GM21390 (cell line): Measurements from ENCODE around the gene IFT22.
"Not testable (repeated sequence)": the region's sequence is repeated elsewhere in the genome, so short reads cannot be mapped to it uniquely, and the experiment has no call there.

Experiments
- ATAC-seq: cut with Tn5 transposase; IDR thresholded peaks from one replicate; pipeline ENCODE4 v1.9.1; 2021; ENCODE audit not compliant: unreplicated experiment

Gene IFT22

DNA sequence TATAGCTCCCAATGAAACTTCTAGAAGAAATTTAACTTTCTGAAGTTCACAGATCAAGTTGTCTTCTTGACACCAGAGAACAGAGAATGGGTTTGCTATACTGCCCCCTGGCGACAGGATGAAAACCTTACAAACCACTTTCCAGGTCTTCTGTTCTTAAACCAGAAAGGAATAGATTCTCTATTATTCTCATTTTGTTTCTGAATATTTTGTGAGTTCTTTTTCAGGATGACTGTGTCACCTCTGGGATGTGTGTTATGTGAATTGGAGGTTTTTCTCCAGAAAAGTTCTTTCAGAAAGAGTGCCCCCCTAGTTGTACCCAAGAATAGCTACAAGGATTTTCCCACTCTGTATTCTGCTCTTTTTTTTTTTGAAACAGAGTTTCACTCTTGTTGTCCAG, 6.3 kb downstream of the IFT22 start:
- ATAC-seq = no peak

DNA sequence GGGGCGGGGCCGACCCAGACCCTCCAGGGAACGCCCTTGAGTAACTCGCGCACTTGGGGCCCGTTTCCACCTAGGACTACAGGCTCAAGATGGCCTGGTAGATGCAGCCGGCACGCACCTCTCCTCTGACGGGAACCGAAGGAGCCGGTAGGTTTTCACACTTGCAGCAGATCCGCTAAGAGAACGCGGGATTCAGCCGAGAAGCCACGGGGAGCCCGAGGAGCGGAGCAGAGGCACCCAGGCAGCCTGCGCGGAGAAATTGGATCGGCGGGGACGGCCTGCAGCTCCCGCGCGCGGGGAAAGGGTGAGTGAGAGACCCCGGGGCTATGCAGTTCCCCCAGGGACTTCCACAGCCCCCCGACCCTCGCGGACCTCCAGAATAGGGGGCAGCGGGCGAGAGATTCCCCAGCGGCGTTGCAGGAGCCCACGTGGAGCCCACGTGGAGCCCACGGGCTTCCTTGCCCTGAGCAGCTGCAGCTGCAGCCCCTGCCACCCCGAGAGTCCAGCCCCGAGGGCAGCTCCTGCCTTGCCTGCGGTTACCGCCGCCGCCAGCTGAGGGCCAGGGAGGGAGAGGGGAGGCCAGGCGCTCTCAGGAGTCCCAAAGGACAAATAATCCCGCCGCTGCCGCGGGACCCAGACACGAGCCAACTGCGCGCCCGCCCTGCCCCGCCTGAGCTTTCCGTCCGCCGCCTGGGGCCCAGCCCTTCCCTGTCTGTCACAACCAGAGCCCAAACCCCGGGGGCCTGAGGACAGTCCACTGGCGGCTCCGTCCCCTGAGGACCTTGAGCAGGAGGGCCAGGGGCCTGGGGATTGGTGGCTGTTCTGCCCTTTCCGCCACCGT, 13.1 kb downstream of the IFT22 start:
- no peak for ATAC-seq

DNA sequence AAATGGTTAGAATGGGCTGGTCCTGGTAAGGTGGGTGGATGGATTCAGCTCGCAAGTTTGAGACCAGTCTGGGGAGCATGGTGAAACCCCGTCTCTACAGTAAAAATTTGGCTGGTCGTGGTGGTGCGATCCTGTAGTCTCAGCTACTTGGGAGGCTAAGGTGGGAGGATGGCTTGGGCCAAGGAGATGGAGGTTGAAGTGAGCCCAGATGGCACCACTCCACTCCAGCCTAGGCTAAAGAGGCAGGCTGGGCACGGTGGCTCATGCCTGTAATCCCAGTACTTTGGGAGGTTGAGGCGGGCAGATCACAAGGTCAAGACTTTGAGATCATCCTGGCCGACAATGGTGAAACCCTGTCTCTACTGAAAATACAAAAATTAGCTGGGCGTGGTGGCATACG, 15.3 kb downstream of the IFT22 start:
- ATAC-seq = no peak

DNA sequence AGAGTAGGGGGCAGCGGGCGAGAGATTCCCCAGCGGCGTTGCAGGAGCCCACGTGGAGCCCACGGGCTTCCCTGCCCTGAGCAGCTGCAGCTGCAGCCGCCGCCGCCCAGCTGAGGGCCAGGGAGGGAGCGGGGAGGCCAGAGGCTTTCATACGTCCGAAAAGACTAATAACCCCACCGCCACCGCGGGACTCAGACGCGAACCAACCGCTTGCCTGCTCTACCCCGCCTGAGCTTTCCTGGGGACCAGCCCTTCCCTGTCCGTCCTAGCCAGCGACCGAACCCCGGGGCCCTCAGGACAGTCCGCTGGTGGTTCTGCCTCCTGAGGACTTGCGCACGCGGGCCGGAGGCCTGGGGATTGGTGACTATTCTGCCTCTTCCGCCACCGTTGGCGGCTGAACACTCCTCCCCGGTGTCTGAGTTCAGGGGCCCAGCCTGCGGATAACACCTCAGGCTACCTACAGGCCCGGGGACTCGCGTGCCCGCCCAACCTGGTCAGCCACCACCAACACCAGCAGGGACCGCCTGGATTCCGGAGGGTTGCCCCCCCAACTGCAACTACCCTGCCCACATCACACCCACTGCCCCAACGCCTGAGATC, 18.4 kb downstream of the IFT22 start:
- ATAC-seq = no peak

DNA sequence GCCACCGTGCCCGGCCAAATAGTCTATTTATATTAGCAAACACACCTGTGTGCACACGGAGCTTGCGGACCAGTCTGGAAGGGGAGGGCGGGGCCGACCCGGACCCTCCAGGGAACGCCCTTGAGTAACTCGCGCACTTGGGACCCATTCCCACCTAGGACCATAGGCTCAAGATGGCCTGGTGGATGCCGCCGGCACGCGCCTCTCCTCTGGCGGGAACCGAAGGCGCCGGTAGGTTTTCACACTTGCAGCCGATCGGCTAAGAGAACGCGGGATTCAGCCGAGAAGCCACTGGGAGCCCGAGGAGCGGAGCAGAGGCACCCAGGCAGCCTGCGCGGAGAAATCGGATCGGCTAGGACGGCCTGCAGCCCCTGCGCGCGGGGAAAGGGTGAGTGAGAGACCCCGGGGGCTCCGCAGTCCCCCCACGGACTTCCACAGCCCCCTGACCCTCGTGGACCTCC, 18.9 kb downstream of the IFT22 start:
- ATAC-seq = no peak

DNA sequence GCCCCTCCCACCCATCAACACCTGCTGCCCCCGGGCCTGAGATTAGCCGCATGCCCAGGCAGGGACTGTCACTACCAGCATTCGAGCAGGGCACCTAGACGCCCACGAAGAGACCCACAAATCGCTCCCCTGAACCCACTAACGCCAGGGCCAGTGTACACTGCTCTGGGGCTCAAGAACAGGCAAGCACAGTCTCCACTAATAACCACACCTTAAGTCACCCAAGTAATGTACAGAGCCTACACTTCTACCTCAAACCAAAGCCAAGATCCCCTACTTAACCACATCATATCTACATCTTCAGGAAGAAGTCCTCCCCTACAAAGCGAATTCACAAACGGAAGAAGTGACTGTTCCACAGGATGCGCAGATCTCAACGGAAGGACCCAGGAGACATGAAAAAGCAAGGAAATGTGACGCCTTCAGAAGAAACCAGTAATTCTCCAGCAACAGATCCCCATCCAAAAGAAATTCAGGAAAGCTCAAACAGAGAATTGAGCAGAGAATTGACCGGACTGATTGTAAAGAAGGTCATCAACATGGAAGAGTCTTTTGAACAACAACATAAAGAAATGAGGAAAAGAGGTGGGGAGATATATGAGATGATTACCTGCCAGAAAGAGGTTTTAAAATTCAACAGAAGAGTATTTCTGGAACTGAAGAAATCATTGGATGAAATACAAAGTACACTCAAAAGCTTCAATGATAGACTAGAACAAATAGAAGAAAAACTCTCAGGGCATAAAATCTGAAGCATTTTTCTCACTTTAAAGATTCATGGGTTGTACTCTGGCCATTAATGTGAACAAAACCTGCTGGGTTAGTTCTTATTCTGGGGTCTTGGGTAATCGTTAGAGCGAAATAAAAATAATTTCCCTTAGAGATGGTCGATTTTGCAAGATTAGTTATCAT, 20.9 kb downstream of the IFT22 start:
- no peak for ATAC-seq

DNA sequence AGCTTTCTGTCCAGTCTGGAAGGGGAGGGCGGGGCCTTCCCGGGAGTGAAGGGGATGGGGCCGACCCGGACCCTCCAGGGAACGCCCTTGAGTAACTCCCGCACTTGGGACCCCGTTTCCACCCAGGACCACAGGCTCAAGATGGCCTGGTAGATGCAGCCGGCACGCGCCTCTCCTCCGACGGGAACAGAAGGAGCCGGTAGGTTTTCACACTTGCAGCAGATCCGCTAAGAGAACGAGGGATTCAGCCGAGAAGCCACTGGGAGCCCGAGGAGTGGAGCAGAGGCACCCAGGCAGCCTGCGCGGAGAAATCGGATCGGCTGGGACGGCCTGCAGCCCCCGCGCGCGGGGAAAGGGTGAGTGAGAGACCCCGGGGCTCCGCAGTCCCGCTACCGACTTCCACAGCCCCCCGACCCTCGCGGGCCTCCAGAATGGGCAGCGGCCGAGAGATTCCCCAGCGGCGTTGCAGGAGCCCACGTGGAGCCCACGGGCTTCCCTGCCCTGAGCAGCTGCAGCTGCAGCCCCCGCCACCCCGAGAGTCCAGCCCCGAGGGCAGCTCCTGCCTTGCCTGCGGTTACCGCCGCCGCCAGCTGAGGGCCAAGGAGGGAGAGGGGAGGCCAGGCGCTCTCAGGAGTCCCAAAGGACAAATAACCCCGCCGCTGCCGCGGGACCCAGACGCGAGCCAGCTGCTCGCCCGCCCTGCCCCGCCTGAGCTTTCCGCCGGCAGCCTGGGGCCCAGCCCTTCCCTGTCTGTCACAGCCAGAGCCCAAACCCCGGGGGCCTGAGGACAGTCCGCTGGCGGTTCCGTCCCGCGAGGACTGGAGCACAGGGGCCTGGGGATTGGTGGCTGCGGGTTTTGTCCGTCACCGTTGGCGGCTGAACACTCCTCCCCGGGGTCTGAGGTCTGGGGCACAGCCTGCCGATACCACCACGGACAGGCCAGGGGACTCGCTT, 21.8 kb downstream of the IFT22 start:
- no peak for ATAC-seq

DNA sequence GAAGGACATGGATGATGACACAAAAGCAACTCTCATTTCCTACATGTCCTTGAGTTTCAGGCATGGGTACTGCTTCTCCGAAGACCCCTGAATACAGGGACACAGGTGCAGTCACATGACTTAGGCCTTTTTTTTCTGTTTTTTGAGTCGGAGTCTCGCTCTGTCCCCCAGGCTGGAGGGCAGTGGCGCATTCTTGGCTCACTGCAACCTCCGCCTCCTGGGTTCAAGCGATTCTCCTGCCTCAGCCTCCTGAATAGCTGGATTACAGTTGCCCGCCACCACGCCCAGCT, 26.8 kb downstream of the IFT22 start:
- ATAC-seq = no peak

DNA sequence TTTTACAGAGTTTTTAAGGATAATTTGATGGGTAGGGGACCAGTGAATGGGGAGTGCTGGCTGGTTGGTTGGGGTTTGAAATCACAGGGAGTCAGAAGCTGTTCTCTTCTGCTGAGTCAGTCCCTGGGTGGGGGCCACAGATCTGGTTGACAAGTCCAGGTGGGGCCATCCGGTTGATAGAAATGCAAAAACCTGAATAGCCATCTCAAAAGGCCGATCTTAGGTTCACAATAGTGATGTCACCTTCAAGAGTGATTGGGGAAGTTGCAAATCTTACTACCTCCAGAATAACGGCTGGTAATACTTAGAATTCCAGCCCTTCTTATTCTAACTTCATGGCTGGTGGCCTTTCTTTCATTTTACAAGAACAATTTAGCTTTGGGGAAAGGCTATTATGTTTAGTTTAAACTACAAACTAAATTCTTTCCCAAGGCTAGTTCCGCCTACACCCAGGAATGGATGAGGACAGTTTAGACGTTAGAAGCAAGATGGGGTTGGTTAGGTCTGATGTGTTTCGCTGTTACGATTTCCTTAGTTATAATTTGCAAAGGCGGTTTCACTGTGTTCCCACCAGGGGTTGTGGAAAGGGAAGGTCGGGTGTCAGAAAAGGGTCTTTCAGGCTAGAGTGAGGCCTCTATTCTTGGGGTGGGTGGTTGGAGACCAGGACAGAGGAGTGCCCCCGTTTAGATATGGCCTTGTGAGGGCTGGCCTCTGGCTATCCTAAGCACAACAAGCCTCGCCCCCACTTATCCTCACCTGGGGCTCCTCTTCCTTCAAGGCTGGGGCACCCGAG, 27.4 kb downstream of the IFT22 start:
- no peak for ATAC-seq

DNA sequence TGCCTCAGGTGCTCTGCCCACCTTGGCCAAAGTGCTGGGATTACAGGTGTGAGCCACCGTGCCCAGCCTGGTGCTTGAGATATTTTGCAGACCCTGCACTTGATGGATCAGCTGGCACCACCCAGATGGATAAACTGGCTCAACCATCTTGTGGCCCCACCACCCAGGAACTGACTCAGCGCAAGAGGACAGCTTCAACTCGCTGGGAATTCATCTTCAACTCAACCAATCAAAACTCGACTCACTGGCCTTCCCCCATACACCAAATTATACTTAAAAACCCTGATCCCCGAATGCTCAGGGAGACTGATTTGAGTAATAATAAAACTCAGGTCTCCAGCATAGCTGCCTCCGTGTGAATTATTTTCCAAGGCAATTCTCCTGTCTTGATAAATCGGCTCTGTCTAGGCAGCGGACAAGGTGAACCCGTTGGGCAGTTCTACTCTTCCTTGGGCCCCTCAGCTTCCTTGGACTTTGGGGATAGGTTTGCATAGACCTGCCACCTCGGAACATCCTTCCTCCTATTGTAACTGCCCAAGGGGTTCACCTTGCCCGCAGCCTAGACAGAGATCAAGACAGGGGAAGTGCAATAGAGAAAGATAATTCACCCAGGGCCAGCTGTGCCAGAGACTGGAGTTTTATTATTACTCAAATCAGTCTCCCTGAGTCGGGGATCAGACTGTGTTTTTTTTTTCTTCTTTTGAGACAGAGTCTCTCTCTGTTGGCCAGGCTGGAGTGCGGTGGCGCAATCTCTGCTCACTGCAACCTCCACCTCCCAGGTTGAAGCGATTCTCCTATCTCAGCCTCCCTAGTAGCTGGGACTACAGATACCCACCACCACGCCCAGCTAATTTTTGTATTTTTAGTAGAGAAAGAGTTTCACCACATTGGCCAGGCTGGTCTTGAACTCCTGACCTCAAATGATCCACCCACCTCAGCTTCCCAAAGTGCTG, 28.3 kb downstream of the IFT22 start:
- not testable (repeated sequence) for ATAC-seq

DNA sequence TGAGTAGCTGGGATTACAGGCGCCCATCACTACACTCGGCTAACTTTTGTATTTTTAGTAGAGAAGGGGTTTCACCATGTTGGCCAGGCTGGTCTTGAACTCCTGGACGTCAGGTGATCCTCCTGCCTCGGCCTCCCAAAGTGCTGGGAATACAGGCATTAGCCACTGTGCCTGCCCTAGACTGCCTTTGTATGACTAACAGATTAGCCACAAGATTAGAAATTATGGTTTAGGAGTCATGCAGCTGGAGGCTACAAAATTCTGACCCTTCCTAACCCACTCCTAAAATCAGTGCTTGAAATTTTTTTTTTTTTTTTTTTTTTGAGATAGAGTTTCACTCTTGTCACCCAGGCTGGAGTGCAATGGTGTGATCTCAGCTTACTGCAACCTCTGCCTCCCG, 29.0 kb downstream of the IFT22 start:
- ATAC-seq = not testable (repeated sequence)

DNA sequence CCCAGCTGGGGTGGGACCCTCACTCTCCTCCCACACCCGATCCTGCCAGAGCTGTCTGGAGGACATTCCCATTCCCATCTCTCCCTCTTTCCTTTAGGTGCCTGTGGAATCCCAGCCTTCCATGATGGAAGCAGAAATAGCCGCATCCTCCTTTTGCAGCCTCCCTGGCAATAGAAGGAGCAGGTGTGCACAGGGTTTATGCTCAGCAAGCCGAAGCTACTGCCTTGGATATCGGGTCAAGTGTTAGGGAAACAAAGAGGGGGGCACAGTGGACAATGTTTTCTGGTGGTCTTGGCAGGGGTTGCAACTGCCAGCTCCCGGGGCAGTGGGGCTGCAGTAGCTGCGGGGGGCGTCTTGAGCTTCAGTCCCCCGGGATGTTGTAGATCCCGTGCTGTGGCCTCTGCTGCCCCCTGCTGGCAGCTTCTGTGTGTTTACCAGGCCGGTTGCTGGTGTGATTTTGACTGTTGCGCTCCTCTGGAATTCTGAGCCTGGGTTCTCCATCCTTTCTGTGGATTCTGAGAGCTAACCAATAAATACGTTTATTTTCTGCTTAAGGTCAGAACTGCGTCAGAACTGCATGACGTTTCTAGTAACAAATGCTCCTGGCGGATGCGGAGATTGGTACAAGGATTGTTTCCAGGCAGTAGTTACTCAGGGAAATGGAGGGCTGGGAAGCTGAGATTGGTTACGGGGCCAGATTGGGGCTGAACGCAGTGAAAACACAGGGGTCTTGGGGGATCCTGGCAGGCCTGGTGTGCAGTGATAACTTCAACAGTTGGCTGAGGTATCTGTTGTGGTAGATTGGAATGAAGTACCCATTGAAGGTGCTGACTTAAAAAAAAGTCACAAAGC, 31.2 kb downstream of the IFT22 start:
- ATAC-seq = not testable (repeated sequence)

DNA sequence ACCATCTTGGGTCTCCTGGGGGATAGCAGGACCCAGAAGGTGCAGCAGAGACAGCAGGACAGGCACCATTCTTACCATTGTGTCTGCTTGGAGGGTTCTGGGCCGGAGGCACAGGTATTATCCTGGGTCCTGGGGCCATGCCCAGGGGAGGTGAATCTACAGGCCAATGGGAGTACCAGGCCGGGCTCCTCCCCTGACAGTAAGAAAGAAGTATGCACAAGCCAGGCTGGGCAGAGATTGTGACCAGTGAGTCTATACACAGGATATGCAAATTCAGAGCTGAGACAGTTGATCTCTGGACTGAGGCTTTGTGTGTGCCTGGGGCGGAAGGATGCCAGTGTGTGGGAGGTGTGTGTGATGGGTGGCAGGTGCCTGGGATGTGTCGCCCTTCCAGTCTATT, 31.9 kb downstream of the IFT22 start:
- not testable (repeated sequence) for ATAC-seq

DNA sequence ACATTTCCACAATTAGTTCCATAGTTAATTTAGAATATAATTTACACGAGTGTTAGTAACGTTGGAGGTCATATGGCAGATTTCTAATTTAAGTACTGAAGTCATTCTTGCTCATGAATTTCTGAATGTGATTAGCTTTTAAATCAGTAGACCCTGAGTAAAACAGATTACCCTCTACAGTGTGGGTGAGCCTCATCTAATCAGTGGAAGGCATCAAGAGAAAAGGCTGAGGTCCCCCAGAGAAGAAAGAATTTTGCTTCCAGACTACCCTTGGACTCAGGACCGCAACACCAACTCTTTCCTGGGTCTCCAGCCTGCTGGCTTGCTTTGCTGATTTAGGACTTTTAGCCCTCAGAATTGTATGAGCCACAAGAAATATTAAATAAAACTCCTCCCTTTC, 33.2 kb downstream of the IFT22 start:
- ATAC-seq = no peak

DNA sequence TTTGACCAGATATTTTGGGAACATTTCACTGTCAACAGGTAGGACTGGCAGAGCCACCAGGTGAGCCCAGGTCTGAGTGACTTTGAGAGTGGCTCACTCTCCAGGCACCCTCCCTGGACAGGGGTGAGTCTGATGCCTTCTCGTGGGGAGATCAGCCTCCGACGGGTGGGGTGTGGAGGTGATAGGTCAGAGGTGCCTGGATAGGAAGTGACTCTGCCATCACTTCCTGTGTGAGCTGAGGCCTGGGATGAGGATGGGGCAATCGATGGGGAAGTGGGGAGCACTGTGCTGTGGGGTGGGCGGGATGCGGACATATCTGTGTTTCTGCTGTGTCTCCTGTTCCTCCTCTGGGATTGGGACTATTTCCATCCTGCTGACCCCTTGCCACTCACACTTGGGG, 34.6 kb downstream of the IFT22 start:
- no peak for ATAC-seq

DNA sequence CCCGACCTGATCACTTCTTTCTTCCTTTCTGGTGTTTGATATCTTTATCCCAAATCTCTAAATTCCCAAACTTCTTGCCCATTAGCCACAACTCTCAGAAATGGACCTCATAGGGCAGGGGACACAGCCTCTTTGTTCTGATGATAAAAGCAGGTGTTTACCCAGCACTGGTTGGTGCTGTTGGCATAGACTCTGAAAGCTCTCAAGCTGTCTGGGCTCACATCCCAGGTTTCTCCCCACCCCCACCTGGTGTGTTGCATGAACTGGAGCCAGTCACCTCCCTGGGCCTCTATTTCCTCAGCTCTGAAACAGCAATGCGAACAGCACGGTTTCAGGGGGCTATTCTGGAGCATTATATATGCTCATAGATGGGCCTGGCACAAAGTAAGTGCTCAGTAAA, 35.7 kb downstream of the IFT22 start:
- ATAC-seq = not testable (repeated sequence)

DNA sequence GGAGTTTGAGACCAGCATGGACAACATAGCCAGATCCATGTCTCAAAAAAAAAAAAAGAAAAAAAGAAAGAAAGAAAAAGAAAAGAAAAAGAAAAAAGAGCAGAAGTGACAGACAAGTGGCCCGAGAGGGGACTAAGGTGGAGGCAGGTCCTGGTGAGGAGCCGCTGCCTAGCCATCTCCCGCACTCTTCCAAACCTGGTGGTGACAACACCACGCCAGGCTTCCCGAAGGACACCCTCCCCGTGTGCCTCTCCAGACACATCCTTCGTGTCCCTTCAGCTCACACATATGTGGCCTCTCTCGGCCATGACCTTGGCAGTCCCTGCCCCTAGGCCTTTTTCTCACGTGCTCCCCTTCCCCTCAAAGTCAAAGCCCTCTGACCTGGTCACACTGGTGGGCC, 36.4 kb downstream of the IFT22 start:
- ATAC-seq = no peak

DNA sequence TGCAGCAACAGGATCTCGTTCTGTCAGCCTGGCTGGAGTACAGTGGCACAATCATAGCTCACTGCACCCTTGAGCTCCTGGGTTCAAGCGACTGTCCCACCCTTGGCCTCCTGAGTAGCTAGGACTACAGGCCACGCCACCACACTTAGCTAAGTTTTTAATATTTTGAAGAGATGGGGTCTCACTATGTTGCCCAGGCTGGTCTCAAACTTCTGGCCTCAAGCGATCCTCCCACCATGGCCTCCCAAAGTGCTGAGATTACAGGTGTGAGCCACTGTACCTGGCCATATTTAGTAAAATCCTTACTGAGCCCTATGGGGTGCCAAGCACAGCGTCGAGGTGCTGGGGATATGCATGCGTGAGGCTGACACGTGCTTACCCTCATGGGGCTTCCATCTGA, 40.7 kb downstream of the IFT22 start:
- not testable (repeated sequence) for ATAC-seq
